H9 (cell line): ENCODE results near the gene RRAD. TPM values are rescaled to one million over a fixed set of nuclear protein-coding genes. Genes with fewer than 3 reads are reported as not detected.

Source experiments
- DNase-seq: peaks from one replicate; pipeline ENCODE4 v3.0.0-alpha.2; 2017
- H2AFZ ChIP-seq: one replicate; pipeline ENCODE4 v1.6.1; 2013; ENCODE audit warnings: mild to moderate bottlenecking, low read length, control low read depth, moderate library complexity
- H2AK5ac ChIP-seq: 2 replicates; pipeline ENCODE4 v1.6.1; 2013; ENCODE audit warnings: low read length, control low read depth, mixed read lengths; ENCODE audit not compliant: insufficient read length
- H2BK120ac ChIP-seq: one replicate; pipeline ENCODE4 v1.6.1; 2013; ENCODE audit warnings: low read depth, mild to moderate bottlenecking, low read length, control low read depth, inconsistent platforms; ENCODE audit not compliant: poor library complexity, severe bottlenecking
- H2BK12ac ChIP-seq: 2 replicates; pipeline ENCODE4 v1.6.1; 2013; ENCODE audit warnings: low read length, control low read depth, mixed read lengths, low read depth; ENCODE audit not compliant: insufficient read length
- H2BK15ac ChIP-seq: 2 replicates; pipeline ENCODE4 v1.6.1; 2013; ENCODE audit warnings: low read depth, low read length, control low read depth
- H2BK20ac ChIP-seq: one replicate; pipeline ENCODE4 v1.6.1; 2013; ENCODE audit warnings: low read depth, mild to moderate bottlenecking, low read length, control low read depth, inconsistent platforms; ENCODE audit not compliant: poor library complexity, severe bottlenecking
- H2BK5ac ChIP-seq: 2 replicates; pipeline ENCODE4 v1.6.1; 2013; ENCODE audit warnings: low read length, control low read depth, mixed read lengths; ENCODE audit not compliant: insufficient read length
- H3K14ac ChIP-seq: 2 replicates; pipeline ENCODE4 v1.6.1; 2013; ENCODE audit warnings: low read length, control low read depth; ENCODE audit not compliant: insufficient read depth
- H3K18ac ChIP-seq: 2 replicates; pipeline ENCODE4 v1.6.1; 2013; ENCODE audit warnings: low read depth, mild to moderate bottlenecking, mixed read lengths, low read length, control low read depth; ENCODE audit not compliant: insufficient read length
- H3K23ac ChIP-seq: 2 replicates; pipeline ENCODE4 v1.6.1; 2013; ENCODE audit warnings: low read length, control low read depth, mixed read lengths, low read depth; ENCODE audit not compliant: insufficient read length
- H3K23me2 ChIP-seq: 2 replicates; pipeline ENCODE4 v1.6.1; 2013; ENCODE audit warnings: low read depth, mild to moderate bottlenecking, mixed read lengths, low read length, control low read depth; ENCODE audit not compliant: insufficient read length, poor library complexity, severe bottlenecking
- H3K27ac ChIP-seq: 2 replicates; pipeline ENCODE4 v1.5.1; 2013; ENCODE audit warnings: low read length, control low read depth, mixed read lengths, low read depth; ENCODE audit not compliant: insufficient read length
- H3K27me3 ChIP-seq: 2 replicates; pipeline ENCODE4 v1.6.1; 2013; ENCODE audit warnings: low read length, control low read depth, inconsistent platforms; ENCODE audit not compliant: insufficient read depth
- H3K4ac ChIP-seq: 2 replicates; pipeline ENCODE4 v1.6.1; 2013; ENCODE audit warnings: low read depth, mild to moderate bottlenecking, control low read depth, inconsistent platforms, low read length, moderate library complexity
- H3K4me1 ChIP-seq: 2 replicates; pipeline ENCODE4 v1.6.1; 2013; ENCODE audit warnings: low read length, control low read depth, inconsistent platforms; ENCODE audit not compliant: insufficient read depth
- H3K4me2 ChIP-seq: 2 replicates; pipeline ENCODE4 v1.6.1; 2013; ENCODE audit warnings: low read length, control low read depth, mixed read lengths; ENCODE audit not compliant: insufficient read length, insufficient read depth
- H3K56ac ChIP-seq: 2 replicates; pipeline ENCODE4 v1.6.1; 2013; ENCODE audit warnings: low read depth, mild to moderate bottlenecking, mixed read lengths, low read length, control low read depth; ENCODE audit not compliant: insufficient read length
- H3K79me1 ChIP-seq: 2 replicates; pipeline ENCODE4 v1.6.1; 2013; ENCODE audit warnings: low read depth, mild to moderate bottlenecking, moderate library complexity, low read length, control low read depth, inconsistent platforms; ENCODE audit not compliant: insufficient read depth, poor library complexity, severe bottlenecking
- H3K79me2 ChIP-seq: 2 replicates; pipeline ENCODE4 v1.6.1; 2013; ENCODE audit warnings: low read length, control low read depth, inconsistent platforms; ENCODE audit not compliant: insufficient read depth
- H3K9ac ChIP-seq: 2 replicates; pipeline ENCODE4 v1.6.1; 2013; ENCODE audit warnings: low read length, control low read depth, mixed read lengths; ENCODE audit not compliant: insufficient read length; ENCODE audit errors: extremely low read depth
- H3K9me3 ChIP-seq: one replicate; pipeline ENCODE4 v1.6.1; 2013; ENCODE audit warnings: low read depth, low read length, inconsistent platforms; ENCODE audit not compliant: control insufficient read depth
- H3T11ph ChIP-seq: one replicate; pipeline ENCODE4 v1.6.1; 2013; ENCODE audit warnings: mild to moderate bottlenecking, low read length, control low read depth, inconsistent platforms
- H4K20me1 ChIP-seq: one replicate; pipeline ENCODE4 v1.6.1; 2013; ENCODE audit not compliant: control insufficient read depth, insufficient read length, insufficient read depth
- H4K5ac ChIP-seq: 2 replicates; pipeline ENCODE4 v1.6.1; 2013; ENCODE audit warnings: low read depth, mild to moderate bottlenecking, mixed read lengths, low read length, control low read depth; ENCODE audit not compliant: insufficient read length
- H4K8ac ChIP-seq: replicated peaks from 2 replicates; pipeline ENCODE4 v1.6.1; 2013; ENCODE audit warnings: low read length, control low read depth, mixed read lengths, low read depth; ENCODE audit not compliant: insufficient read length
- H4K91ac ChIP-seq: 2 replicates; pipeline ENCODE4 v1.6.1; 2013; ENCODE audit warnings: low read depth, mild to moderate bottlenecking, moderate library complexity, mixed read lengths, low read length, control low read depth; ENCODE audit not compliant: insufficient read length
- H3K27ac Mint-ChIP-seq, 3 experiments: 2 replicates in 2 of 3; 3 replicates in 1 of 3; pipeline ENCODE4 v1.8.0; 2020 to 2021; ENCODE audit warnings: mixed read lengths in 3 of 3, mild to moderate bottlenecking in 1 of 3, moderate library complexity in 1 of 3
- H3K27me3 Mint-ChIP-seq: 2 replicates; pipeline ENCODE4 v1.8.0; 2021; ENCODE audit warnings: low read depth, mild to moderate bottlenecking, moderate library complexity, mixed read lengths
- H3K36me3 Mint-ChIP-seq, 3 experiments: 2 replicates in 2 of 3; 3 replicates in 1 of 3; pipeline ENCODE4 v1.8.0; 2020 to 2021; ENCODE audit warnings: low read depth in 3 of 3, mixed read lengths in 3 of 3; ENCODE audit not compliant: insufficient read depth in 1 of 3
- H3K4me1 Mint-ChIP-seq, 2 experiments: 2 replicates each; pipeline ENCODE4 v1.8.0; 2020; ENCODE audit warnings: mixed read lengths in 2 of 2
- H3K4me3 Mint-ChIP-seq, 2 experiments: 2 replicates in 1 of 2; 3 replicates in 1 of 2; pipeline ENCODE4 v1.8.0; 2020 to 2021; ENCODE audit warnings: mild to moderate bottlenecking in 2 of 2, mixed read lengths in 2 of 2, moderate library complexity in 1 of 2
- H3K9me3 Mint-ChIP-seq, 2 experiments: 2 replicates in 1 of 2; 3 replicates in 1 of 2; pipeline ENCODE4 v1.8.0; 2020; ENCODE audit warnings: mild to moderate bottlenecking in 2 of 2, mixed read lengths in 2 of 2, moderate library complexity in 1 of 2
- WGBS: extraction: QIAGEN DNeasy Blood & Tissue Kit; methylation state at CpG from one replicate; pipeline ENCODE4 v1.1.7; 2013; ENCODE audit warnings: missing lambda C conversion rate, low lambda C conversion rate, mixed read lengths; ENCODE audit not compliant: insufficient read length; ENCODE audit errors: extremely low coverage; 5-methylcytosine and 5-hydroxymethylcytosine counted together
- total RNA-seq: library from RNA; stranded (reverse); gene quantifications from 2 replicates; pipeline ENCODE4 v1.2.1, GENCODE V29; 2021
- TF ChIP-seq, protein P1 (sequence below): fragments of 200-600 bp; sonication (generic); conservative IDR thresholded peaks from 3 replicates; pipeline ENCODE4 v1.8.0; 2021; ENCODE audit warnings: antibody characterized with exemption, mild to moderate bottlenecking

RRAD gene
- total RNA-seq, 1 experiment from 2014 or later = 0.72 TPM

DNA sequence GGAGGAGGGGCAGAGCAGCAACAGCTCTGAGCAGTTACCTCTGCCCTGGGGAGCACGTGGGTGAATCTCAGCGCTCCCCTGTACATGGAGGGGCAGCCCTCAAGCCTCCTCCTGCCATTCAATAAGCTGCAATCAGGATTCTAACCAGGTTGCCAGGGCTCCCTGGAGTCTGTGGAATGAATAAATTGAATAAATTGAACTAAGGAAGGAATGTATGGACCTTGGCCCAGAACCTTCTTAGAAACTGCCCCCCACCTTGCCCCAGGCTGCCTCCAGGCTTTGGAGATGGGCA, 5.1 kb downstream of the RRAD start:
- Histone ChIP-seq H2BK20ac (no peak overlapping the region), H4K8ac (no peak overlapping the region), H2AK5ac (no peak overlapping the region), H3K9ac (no peak overlapping the region), H3K79me2 (no peaks in the 10 kb centered on the region), H3K18ac (no peak overlapping the region), H2BK120ac (no peak overlapping the region), H3K4me2 (no peak overlapping the region), H4K20me1 (no peaks in the 10 kb centered on the region), H3K23me2 (peaks cover 2% of the 10 kb centered on the region), H2AFZ (no peak overlapping the region), H3K56ac (no peak overlapping the region), H4K5ac (no peak overlapping the region), H4K91ac (no peak overlapping the region), H2BK15ac (no peak overlapping the region), H3K27ac (no peak overlapping the region), H3K4me1 (no peaks in the 10 kb centered on the region), H3K9me3 (no peaks in the 10 kb centered on the region), H3T11ph (no peak overlapping the region), H3K4ac (no peak overlapping the region), H2BK12ac (no peak overlapping the region), H3K79me1 (no peaks in the 10 kb centered on the region), H3K27me3 (peaks cover 4% of the 10 kb centered on the region; the same call in 1 of the 2 replicates), H3K23ac (no peak overlapping the region), H3K14ac (no peak overlapping the region), H2BK5ac (no peak overlapping the region)
- no CpG with 5 or more reads among the region's 2 CpGs for WGBS
- H3K4me1 Mint-ChIP-seq = peaks cover 0 to under 1% of the 10 kb centered on the region in 2 experiments; a peak in 1 of 4 replicates
- TF ChIP-seq, protein P1, sequence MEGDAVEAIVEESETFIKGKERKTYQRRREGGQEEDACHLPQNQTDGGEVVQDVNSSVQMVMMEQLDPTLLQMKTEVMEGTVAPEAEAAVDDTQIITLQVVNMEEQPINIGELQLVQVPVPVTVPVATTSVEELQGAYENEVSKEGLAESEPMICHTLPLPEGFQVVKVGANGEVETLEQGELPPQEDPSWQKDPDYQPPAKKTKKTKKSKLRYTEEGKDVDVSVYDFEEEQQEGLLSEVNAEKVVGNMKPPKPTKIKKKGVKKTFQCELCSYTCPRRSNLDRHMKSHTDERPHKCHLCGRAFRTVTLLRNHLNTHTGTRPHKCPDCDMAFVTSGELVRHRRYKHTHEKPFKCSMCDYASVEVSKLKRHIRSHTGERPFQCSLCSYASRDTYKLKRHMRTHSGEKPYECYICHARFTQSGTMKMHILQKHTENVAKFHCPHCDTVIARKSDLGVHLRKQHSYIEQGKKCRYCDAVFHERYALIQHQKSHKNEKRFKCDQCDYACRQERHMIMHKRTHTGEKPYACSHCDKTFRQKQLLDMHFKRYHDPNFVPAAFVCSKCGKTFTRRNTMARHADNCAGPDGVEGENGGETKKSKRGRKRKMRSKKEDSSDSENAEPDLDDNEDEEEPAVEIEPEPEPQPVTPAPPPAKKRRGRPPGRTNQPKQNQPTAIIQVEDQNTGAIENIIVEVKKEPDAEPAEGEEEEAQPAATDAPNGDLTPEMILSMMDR = no peak
- H3K27me3 Mint-ChIP-seq = peaks cover 61% of the 10 kb centered on the region
- H3K27ac Mint-ChIP-seq = no peak overlapping the region
- DNase-seq = no peak
- H3K36me3 Mint-ChIP-seq = no peaks in the 10 kb centered on the region; a peak in 1 of 7 replicates
- H3K9me3 Mint-ChIP-seq = no peaks in the 10 kb centered on the region; a peak in 1 of 5 replicates
- no peak overlapping the region for H3K4me3 Mint-ChIP-seq
